GM18505 (cell line): ENCODE data around the gene CDC45.

Source experiments
- ATAC-seq: cut with Tn5 transposase; IDR thresholded peaks from one replicate; pipeline ENCODE4 v1.9.1; 2021; ENCODE audit not compliant: unreplicated experiment
- POLR2A ChIP-seq: IDR thresholded peaks from 4 replicates; pipeline ENCODE4 v1.6.1; 2011; ENCODE audit warnings: borderline replicate concordance; ENCODE audit not compliant: insufficient read depth, insufficient read length; ENCODE audit errors: extremely low read depth

The CDC45 gene

GRCh38 chr22:19553201-19553600, 73.5 kb downstream of the CDC45 start:
- ATAC-seq, result no peak
- no peak for TF ChIP-seq POLR2A

GRCh38 chr22:19554834-19555404, 75.2 kb downstream of the CDC45 start:
- ATAC-seq, result no peak
- TF ChIP-seq POLR2A, result no peak

- TF ChIP-seq POLR2A, result no peak
- ATAC-seq, result no peak
Observed at GRCh38 chr22:19555651-19556050, 75.9 kb downstream of the CDC45 start.

GRCh38 chr22:19556963-19557545, 77.3 kb downstream of the CDC45 start:
- TF ChIP-seq POLR2A, result no peak
- ATAC-seq, result no peak

GRCh38 chr22:19559324-19559811, 79.6 kb downstream of the CDC45 start:
- TF ChIP-seq POLR2A, result no peak
- no peak for ATAC-seq

- TF ChIP-seq POLR2A, result no peak
- no peak for ATAC-seq
Observed at GRCh38 chr22:19559956-19560355, 80.2 kb downstream of the CDC45 start.

- no peak for TF ChIP-seq POLR2A
- ATAC-seq, result no peak
Observed at GRCh38 chr22:19565382-19566278, 85.9 kb downstream of the CDC45 start.

GRCh38 chr22:19566279-19567156, 86.8 kb downstream of the CDC45 start:
- ATAC-seq, result no peak
- TF ChIP-seq POLR2A, result no peak

GRCh38 chr22:19567157-19568009, 87.7 kb downstream of the CDC45 start:
- TF ChIP-seq POLR2A, result no peak
- ATAC-seq, result no peak

- no peak for TF ChIP-seq POLR2A
- no peak for ATAC-seq
Observed at GRCh38 chr22:19568337-19569275, 88.9 kb downstream of the CDC45 start.

- no peak for TF ChIP-seq POLR2A
- no peak for ATAC-seq
Observed at GRCh38 chr22:19569276-19569640, 89.5 kb downstream of the CDC45 start.
